ENCODE data around the gene UBE4A.

The UBE4A gene

GRCh38 chr11:118437208-118438125 is 78.1 kb downstream of the UBE4A start:
- no peak for FAIRE-seq

- FAIRE-seq = no peak
Observed at GRCh38 chr11:118438314-118438931, 79.0 kb downstream of the UBE4A start.

DNA sequence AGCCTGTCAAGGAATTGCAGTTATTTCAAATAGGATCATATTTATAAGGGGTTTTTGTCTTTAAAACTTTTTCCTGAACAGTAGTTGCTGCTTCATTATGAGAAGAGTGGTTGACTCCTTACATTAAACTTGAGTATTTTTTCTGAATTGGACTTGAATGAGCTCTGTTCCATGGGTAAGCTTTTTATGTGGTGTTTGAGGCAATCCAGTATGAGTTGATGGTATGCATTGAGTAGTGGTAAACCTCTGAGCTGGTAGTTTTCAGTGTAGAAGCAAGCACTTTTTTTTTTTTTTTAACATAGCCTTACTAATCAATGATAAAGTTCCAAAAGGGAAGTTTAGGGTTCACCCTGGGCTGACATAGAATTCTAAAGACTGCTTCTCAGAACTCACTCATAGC is 80.2 kb downstream of the UBE4A start:
- FAIRE-seq = no peak

DNA sequence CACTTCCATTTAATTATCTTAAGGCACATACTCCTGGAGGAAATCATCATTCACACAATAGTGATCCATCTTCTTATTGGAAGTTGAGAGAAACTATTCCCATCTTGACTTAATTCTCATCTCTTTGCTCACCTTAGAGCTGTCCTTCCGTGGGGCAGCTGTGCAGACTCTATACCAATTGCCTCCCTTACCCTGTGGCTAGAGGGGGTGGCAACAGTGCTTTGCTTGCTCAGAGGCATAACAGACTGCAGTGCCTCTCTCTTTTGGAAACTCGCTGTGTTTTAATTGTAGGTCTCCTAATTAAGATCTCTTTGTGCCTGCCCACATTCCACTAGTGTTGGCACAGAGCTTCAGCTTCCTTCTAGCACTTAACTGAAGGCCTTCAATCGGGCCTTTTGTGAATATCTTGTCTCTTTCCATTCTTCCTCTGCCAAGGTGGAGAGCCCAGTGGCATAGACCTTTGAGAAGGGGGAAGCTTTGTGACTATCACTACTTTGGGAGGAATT is 82.4 kb downstream of the UBE4A start:
- FAIRE-seq = no peak

- no peak for FAIRE-seq
Observed at GRCh38 chr11:118442301-118442700, 82.9 kb downstream of the UBE4A start.

- FAIRE-seq = no peak
Observed at GRCh38 chr11:118442908-118443589, 83.6 kb downstream of the UBE4A start.

DNA sequence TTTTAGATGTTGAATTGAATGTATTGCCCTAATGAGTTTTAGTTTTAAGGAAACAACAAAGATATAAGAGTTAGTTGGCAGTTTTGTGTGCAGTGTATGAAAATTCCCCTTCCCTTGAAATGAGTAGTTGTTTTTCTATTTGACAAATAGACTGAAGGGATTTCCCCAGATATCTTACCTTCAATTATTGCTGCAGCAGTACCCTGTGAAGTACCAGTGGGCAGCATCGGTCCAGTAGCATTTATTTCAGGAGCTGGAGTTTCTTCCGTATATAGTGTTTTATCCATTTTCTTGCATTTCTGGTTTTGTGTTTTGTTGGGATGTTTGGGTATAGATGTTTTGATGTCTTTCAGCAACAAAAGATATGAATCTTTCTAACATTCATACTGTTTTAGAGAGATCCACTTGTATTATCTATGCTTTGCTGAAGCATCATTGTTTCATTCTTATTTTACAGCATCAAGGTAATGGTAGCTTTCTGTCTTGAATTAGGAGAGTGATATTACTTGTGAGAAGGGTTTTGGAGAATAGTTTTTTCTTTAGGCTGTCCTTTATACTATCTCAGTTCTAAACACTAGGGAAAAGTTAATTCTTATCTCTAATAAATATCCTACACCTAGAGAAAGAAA is 84.3 kb downstream of the UBE4A start:
- FAIRE-seq = no peak

DNA sequence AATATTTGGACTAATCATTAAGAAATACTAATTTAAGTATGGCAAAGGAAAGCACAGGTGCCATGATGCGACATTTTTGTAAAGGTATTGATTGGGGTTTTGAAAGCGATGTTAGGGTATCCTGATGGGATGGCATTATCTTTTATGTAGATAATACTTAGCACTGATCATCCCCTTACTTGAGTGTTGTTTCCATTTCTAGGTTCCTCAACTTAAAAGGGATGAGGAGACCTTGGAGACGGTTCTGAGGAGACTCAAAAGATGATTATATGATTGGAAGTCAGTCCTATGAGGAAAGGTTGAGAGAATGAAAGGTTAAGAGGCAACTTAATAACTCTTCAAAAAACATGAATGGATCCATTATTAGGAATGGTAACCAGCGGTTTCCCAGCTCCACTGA is 88.0 kb downstream of the UBE4A start:
- no peak for FAIRE-seq

GRCh38 chr11:118448294-118448693 is 88.9 kb downstream of the UBE4A start:
- no peak for FAIRE-seq
